H4 (cell line): ENCODE measurements around the gene LGALS8. TPM values are rescaled to one million over a fixed set of nuclear protein-coding genes. Genes with fewer than 3 reads are reported as not detected.
"Not testable (repeated sequence)": the region's sequence is repeated elsewhere in the genome, so short reads cannot be mapped to it uniquely, and the experiment has no call there.

Experiments
- DNase-seq: peaks from one replicate; pipeline ENCODE4 v3.0.0-alpha.2; 2015; ENCODE audit warnings: low spot score
- total RNA-seq: library from RNA; depleted of rRNA; stranded (reverse); fragments of >200 nt; shearing (Covaris generic); gene quantifications from 2 replicates; pipeline ENCODE4 v1.2.3, GENCODE V29; 2014

The LGALS8 gene
- total RNA-seq, 1 experiment from 2014 or later = 81.9 TPM

DNA sequence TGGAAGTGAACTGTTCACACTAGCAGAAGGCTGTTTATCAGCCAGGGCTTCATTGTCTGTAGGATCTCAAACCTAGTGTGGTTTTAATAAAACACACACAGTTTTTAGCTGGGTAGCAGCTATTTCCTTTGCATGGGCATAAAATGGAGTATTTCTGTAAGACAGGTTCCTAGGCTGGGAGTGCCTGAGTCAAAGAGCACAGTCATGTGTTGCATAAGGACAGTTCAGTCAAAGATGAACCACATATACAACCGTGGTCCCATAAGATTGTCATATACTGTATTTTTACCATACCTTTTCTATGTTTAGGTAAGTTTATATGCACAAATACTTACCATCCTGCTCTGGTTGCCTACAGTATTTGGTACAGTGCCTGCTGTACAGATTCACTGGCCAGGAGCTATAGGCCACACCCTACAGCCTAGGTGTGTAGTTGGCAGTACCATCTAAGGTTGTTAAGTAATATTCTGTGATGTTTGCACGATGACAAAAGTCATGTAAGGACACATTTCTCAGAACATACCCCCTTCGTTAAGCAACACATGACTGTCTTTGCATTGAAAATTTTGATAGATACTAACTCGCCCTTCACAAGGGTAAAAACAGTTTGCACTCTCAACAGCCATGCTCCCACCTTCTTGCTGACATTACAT is 17.2 kb downstream of the LGALS8 start:
- no peak for DNase-seq

GRCh38 chr1:236541710-236542109 is 17.9 kb downstream of the LGALS8 start:
- no peak for DNase-seq

- no peak for DNase-seq
Observed at GRCh38 chr1:236543065-236543669, 19.4 kb downstream of the LGALS8 start.

DNA sequence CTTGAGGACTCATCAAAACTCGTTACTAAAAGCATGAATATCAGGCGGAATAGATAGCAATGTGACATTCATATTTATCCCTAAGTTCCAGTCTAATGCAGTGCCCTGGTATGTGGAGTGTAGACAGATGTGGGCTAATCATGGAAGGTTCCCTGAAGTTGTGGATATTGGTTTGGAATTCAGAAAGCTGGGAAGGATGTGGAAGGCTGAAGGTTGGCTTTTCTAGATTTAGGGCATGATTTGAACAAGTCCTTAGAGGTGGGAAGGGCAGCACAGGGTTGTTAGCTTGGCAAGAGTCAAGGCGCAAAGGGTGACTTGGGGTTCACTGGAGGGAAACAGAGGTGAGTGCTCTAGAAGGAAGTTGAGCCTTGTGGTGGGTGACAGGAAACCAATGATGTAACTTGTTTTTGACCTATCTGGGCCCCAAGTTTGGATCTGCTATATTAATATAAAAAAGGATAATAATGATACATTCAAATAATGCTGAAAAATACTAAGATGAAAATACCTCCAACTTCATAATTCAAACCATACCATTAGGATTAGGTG is 21.9 kb downstream of the LGALS8 start:
- no peak for DNase-seq

DNA sequence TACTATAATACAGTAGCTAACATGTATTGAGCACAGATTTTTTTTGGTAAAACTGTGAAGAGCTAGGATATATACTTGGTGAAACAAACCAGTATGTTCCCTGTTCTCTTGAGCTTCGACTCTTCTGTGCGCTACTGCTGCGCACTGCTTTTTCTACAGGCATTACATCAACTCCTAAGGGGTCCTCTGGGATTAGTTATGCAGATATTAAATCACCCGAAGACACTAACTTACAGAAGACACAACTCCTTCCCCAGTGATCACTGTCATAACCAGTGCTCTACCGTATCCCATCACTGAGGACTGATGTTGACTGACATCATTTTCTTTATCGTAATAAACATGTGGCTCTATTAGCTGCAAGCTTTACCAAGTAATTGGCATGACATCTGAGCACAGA is 24.7 kb downstream of the LGALS8 start:
- no peak for DNase-seq

DNA sequence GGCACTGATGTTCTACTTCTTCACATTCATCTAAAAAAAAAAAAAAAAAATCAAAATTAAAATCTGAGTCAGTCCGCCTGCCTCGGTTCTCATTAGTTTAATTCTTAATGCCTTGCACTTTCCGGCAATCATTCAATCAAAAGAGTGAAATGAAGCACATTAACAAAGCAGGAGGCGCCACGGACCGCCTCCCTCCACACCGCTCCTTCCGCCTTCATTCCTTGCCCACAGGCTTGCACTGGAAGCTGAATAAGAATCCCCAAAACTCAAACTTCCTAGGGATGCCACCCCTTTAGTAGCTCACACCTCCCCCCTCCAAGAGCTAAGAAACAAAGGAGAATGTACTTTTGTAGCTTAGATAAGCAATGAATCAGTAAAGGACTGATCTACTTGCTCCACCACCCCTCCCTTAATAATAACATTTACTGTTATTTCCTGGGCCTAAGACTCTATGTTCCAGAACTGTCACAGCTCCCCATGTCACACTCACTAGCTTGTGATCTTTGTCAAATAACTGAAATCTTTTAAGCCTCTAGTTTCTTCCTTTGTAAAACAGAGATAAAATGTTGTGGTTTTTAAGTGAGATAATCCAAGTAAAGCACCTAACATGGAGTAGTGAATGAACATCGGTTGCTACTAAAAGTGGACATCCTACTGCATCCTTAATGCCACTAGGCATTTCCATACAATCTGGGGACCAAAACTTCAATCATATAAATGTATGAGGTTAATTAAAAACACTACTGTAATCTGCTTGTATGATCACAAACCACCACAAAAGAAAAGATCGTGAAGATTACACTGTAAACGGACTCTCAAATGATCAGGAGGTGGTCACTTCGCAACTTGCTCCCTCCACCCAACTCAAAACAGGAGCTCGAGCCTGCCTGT is 27.4 kb downstream of the LGALS8 start:
- no peak for DNase-seq

DNA sequence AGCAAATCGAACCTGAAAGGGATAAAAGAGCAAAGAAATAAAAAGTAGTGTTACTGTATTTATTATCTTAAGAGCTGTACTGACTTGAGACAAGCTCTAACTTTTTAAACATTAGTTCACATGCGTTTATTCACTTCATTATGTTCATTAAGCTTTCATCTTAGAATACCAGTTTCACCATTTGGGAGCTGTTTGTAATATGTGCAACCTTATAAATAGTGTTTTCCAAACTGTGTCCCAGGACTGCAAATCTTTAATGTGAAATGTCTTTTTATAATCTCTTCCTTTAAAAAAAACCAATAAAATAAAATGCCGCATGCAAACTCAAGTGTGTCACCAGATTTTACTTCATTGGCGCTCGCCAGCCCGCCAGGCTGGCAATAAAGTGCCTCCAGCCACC is 28.3 kb downstream of the LGALS8 start:
- no peak for DNase-seq

GRCh38 chr1:236552901-236553300 is 29.1 kb downstream of the LGALS8 start:
- DNase-seq = no peak

- no peak for DNase-seq
Observed at GRCh38 chr1:236553370-236553769, 29.6 kb downstream of the LGALS8 start.

- no peak for DNase-seq
Observed at GRCh38 chr1:236556606-236557005, 32.8 kb downstream of the LGALS8 start.

- DNase-seq = no peak
Observed at GRCh38 chr1:236558081-236558480, 34.3 kb downstream of the LGALS8 start.

DNA sequence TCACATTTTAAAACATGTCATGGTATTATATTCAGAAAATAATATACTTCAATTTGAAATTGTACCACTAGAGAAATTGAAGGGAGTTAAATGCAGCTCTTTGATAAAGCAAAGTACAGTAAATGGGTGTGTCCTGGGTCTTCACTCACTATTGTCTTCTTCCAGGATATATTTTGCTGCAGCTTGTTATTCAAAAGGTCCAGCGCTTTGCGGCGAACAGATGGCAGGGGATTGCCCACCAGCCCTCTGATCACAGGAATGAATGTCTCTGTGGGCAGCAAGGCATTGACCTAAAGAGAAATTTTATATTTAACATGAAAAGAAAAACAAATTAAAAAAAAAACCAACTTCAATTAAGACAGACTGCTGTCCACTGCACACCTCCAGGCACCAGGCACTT is 35.1 kb downstream of the LGALS8 start:
- DNase-seq = no peak

GRCh38 chr1:236560213-236560771 is 36.5 kb downstream of the LGALS8 start:
- DNase-seq = no peak

- no peak for DNase-seq
Observed at GRCh38 chr1:236561976-236562375, 38.2 kb downstream of the LGALS8 start.

DNA sequence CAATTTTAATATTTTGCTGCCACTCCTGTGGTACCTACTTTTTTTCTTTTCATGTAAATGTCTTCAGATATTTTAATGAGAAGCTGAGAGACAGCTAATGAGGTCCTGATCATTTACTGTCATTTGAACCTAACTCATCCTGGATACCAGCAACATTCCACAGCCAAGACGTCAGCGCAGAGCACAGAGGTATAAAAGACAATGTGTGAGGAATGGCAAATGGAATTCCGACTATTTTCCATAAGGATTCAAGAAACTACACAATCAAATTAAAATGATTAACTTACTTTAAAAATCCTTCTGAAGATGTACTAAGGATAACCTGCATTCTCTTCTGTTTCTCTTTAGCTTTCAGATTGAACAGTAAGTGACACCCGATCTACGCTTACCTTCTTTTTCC is 41.7 kb downstream of the LGALS8 start:
- no peak for DNase-seq

DNA sequence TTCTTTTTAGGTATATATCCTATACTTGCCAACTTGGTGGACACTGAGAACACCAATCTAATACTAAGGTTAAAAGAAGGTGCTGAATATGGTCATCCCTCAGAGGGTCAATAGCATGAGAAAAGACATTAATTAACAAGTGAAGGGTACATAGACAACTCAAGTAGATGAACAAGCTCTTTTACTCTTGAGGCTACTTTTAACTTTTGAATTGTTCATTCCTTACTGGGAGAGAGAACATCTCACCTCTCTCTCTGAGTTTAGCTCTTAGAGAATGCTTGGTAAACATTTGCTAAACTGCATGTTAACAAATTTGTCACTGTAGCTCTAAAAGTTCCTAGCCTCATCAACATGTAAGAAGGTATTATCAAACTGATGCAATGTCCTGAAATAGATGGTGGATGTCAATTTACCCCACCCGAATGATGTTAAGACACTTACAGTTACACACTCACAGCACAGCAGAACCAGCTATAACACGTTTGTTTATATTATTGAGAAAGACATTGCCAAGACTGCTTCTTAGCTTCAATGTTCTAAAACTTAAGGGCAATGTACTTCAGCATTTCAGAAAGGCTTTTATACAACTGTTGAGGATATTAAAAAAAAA is 44.6 kb downstream of the LGALS8 start:
- no peak for DNase-seq

DNA sequence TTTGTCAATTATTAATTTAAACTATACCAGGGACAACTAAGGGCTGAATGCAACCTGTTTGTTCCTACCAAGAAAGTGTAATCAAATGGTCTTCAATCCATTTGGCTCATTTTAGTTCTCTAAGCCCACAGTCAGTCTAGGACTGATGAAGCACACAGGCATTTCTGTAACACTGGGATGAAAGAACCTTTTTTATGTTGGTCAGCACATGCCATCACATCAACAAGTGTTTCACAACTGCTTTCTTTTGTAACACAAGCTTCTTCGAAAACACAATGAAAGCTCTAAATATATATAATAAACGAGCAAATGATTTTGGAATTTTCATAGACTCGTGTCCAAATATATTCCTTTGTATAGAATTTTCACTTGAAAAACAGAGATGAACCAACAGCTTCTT is 51.7 kb downstream of the LGALS8 start:
- no peak for DNase-seq

GRCh38 chr1:236576004-236576403 is 52.2 kb downstream of the LGALS8 start:
- DNase-seq = no peak

GRCh38 chr1:236577041-236577440 is 53.3 kb downstream of the LGALS8 start:
- DNase-seq = not testable (repeated sequence)

DNA sequence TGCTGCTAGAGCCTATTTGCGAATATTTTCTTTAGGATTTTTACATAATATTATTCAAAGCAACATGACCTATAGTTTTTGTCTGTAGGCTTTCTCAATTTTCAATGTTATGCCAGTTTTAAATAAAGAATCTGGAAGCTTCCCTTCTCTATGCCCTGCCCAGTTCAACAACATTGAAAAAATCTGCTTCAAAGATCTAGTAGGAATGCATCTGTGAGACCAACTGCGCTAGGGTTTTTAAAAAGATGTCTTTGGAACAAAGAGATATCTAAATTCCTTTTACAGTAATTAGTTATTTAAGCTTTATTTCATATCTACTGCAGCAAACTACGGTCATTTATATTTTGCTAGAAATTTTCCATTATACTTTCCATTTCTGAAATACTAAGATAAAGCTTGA is 54.9 kb downstream of the LGALS8 start:
- DNase-seq = no peak

GRCh38 chr1:236580404-236580803 is 56.6 kb downstream of the LGALS8 start:
- not testable (repeated sequence) for DNase-seq

GRCh38 chr1:236581528-236581927 is 57.7 kb downstream of the LGALS8 start:
- DNase-seq = no peak
